GM12878 (cell line): ENCODE measurements around the gene BAHD1. TPM values are rescaled to one million over a fixed set of nuclear protein-coding genes. Genes with fewer than 3 reads are reported as not detected.

Experiments
- BRCA1 ChIP-seq: IDR thresholded peaks from 2 replicates; pipeline ENCODE4 v1.6.1; 2011; ENCODE audit warnings: low read depth, low read length, improper control_type of control experiment
- CTCF ChIP-seq, 3 experiments: IDR thresholded peaks in 2 of 3; conservative IDR thresholded peaks in 1 of 3; 2 replicates each; pipeline ENCODE4 v1.5.1; 2011; ENCODE audit warnings: low read depth in 3 of 3, low read length in 3 of 3, mild to moderate bottlenecking in 3 of 3, control low read depth in 2 of 3, moderate library complexity in 2 of 3, inconsistent platforms in 1 of 3, mixed read lengths in 1 of 3; ENCODE audit not compliant: control insufficient read depth in 2 of 3, insufficient read depth in 1 of 3; ENCODE audit errors: extremely low read depth in 1 of 3
- IRF5 ChIP-seq: fragments of 450-650 bp; IDR thresholded peaks from 2 replicates; pipeline ENCODE4 v1.6.1; 2017; ENCODE audit warnings: borderline replicate concordance
- KDM1A ChIP-seq: fragments of 200-600 bp; sonication (generic); IDR thresholded peaks from 2 replicates; pipeline ENCODE4 v1.6.1; 2016; ENCODE audit warnings: borderline replicate concordance
- LARP7 ChIP-seq: fragments of 450-650 bp; IDR thresholded peaks from 2 replicates; pipeline ENCODE4 v1.6.1; 2017; ENCODE audit warnings: mild to moderate bottlenecking
- MTA3 ChIP-seq: IDR thresholded peaks from 2 replicates; pipeline ENCODE4 v1.6.1; 2012; ENCODE audit warnings: low read length, inconsistent platforms, borderline replicate concordance
- MYB ChIP-seq: fragments of 150-350 bp; IDR thresholded peaks from 2 replicates; pipeline ENCODE4 v1.6.1; 2014; ENCODE audit warnings: mild to moderate bottlenecking, low read depth, low read length, borderline replicate concordance
- MYC ChIP-seq: IDR thresholded peaks from 2 replicates; pipeline ENCODE4 v1.6.1; 2011; ENCODE audit warnings: mild to moderate bottlenecking, low read length, moderate library complexity, inconsistent platforms; ENCODE audit not compliant: insufficient read depth, insufficient replicate concordance, insufficient read length, severe bottlenecking
- POLR2AphosphoS5 ChIP-seq: IDR thresholded peaks from 2 replicates; pipeline ENCODE4 v1.6.1; 2011; ENCODE audit warnings: mild to moderate bottlenecking, low read length, inconsistent platforms
- POU2F2 ChIP-seq: IDR thresholded peaks from 3 replicates; pipeline ENCODE4 v1.6.1; 2011; ENCODE audit warnings: low read depth, mild to moderate bottlenecking, low read length, borderline replicate concordance
- RB1 ChIP-seq: fragments of 450-650 bp; formaldehyde crosslinking; IDR thresholded peaks from 2 replicates; pipeline ENCODE4 v1.6.1; 2017; ENCODE audit warnings: mild to moderate bottlenecking, borderline replicate concordance
- RELA ChIP-seq: fragments of 450-650 bp; IDR thresholded peaks from 2 replicates; pipeline ENCODE4 v1.8.0; 2014; ENCODE audit warnings: borderline replicate concordance; ENCODE audit not compliant: partially characterized antibody
- SP1 ChIP-seq: IDR thresholded peaks from one replicate; pipeline ENCODE4 v1.6.1; 2011; ENCODE audit warnings: low read depth, low read length
- STAT1 ChIP-seq: fragments of 450-650 bp; conservative IDR thresholded peaks from 2 replicates; pipeline ENCODE4 v1.6.1; 2014; ENCODE audit warnings: antibody characterized with exemption, mild to moderate bottlenecking
- ZNF217 ChIP-seq: fragments of 450-650 bp; IDR thresholded peaks from 2 replicates; pipeline ENCODE4 v1.6.1; 2017; ENCODE audit warnings: antibody characterized with exemption, mild to moderate bottlenecking
- polyA plus RNA-seq, 11 experiments: library from polyadenylated mRNA; depleted of rRNA in 4 of 11; unstranded in 6 of 11; stranded (reverse) in 5 of 11; fragments of >200 nt; fragmentation: Nextera tagmentation in 4 of 11; fragmentation: Illumina TruSeq in 1 of 11; extraction: Ambion mirVana in 4 of 11; extraction: Trizol in 1 of 11; gene quantifications; 1 replicate in 1 of 11; 2 replicates in 10 of 11; pipeline versions ENCODE4 v1.2.1 to v1.2.3, GENCODE V29; 2011 to 2016; ENCODE audit warnings: inconsistent platforms in 2 of 11, missing spikeins in 2 of 11, low read depth in 1 of 11
- total RNA-seq, 4 experiments: library from RNA; depleted of rRNA in 3 of 4; stranded (reverse); fragments of >200 nt in 3 of 4; fragmentation: Illumina TruSeq in 1 of 4; extraction: Trizol in 1 of 4; gene quantifications; 2 replicates each; pipeline versions ENCODE4 v1.2.1 to v1.2.3, GENCODE V29; 2013 to 2021

BAHD1 gene
- total and polyA plus RNA-seq, 10 of the 15 experiments (the other 5 are each of a cell fraction or from before 2014, with no cell fraction given) = 0.21 to 21.8 (median 5.8) TPM

- TF ChIP-seq IRF5 = no peak
- no peak for TF ChIP-seq MTA3
- TF ChIP-seq LARP7 = 0 out of 2 replicates have a peak, but pooled peaks have one; percentile 34
- peak; percentile 93 to 98 (median 97) for TF ChIP-seq CTCF (IDR thresholded peaks at IDR 0.05 in 2 of 3, conservative IDR thresholded peaks at IDR 0.05 in 1 of 3; ENCODE audit: control insufficient read depth in 2 of 3, extremely low read depth in 1 of 3, insufficient read depth in 1 of 3, low read depth in 3 of 3, low read length in 3 of 3)
- no peak for TF ChIP-seq MYB
- no peak for TF ChIP-seq ZNF217
- no peak for TF ChIP-seq RELA
- TF ChIP-seq RB1 = 0 out of 2 replicates have a peak, but pooled peaks have one; percentile 74
- TF ChIP-seq MYC = no peak
- TF ChIP-seq BRCA1 = 0 out of 2 replicates have a peak, but pooled peaks have one; percentile 21
- peak; percentile 55; the same call in 2 of the 3 replicates for TF ChIP-seq POU2F2
- TF ChIP-seq SP1 = peak; percentile 26
- TF ChIP-seq POLR2AphosphoS5 = no peak
- no peak for TF ChIP-seq KDM1A
- no peak for TF ChIP-seq STAT1
Measured at GRCh38 chr15:40421246-40422157, 19.3 kb upstream of the BAHD1 start (continued).
